ENCODE measurements around the gene CALD1.

DNA sequence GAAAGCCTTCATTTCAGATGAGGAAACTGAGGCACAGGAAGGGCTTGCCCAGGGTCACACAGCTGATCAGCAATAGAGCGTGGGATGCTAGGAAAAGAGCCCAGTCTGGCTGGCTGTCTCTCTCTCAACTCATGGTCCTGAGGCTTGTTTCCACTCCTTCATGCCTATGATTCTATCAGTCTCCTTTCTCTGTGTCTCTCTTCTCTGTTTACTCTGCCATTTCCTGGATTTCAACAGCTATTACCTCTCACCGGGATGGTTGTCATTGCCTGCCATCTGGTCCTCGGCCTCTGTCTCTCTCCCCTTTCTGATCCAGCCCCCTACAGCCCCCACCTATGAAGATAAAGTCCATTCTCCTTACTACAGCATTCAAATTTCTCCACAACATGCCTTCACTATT lies 113.5 kb downstream of the CALD1 start:
- TF ChIP-seq, protein P1, sequence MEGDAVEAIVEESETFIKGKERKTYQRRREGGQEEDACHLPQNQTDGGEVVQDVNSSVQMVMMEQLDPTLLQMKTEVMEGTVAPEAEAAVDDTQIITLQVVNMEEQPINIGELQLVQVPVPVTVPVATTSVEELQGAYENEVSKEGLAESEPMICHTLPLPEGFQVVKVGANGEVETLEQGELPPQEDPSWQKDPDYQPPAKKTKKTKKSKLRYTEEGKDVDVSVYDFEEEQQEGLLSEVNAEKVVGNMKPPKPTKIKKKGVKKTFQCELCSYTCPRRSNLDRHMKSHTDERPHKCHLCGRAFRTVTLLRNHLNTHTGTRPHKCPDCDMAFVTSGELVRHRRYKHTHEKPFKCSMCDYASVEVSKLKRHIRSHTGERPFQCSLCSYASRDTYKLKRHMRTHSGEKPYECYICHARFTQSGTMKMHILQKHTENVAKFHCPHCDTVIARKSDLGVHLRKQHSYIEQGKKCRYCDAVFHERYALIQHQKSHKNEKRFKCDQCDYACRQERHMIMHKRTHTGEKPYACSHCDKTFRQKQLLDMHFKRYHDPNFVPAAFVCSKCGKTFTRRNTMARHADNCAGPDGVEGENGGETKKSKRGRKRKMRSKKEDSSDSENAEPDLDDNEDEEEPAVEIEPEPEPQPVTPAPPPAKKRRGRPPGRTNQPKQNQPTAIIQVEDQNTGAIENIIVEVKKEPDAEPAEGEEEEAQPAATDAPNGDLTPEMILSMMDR (IDR thresholded peaks at IDR 0.05; ENCODE audit: insufficient read depth, low read length, poor library complexity, severe bottlenecking) = no peak
- TF ChIP-seq EZH2phosphoT487 (conservative IDR thresholded peaks at IDR 0.05; ENCODE audit: low read length) = no peak

Data from SU-DHL-6 (cell line).